Dermis blood vessel endothelial cell (primary cell): ENCODE measurements around the gene PRDM9. TPM values are rescaled to one million over a fixed set of nuclear protein-coding genes. Genes with fewer than 3 reads are reported as not detected.

Experiments used
- DNase-seq: peaks from one replicate; pipeline ENCODE4 v3.0.0; 2010
- total RNA-seq: library from RNA; depleted of rRNA; stranded (reverse); fragments of >200 nt; gene quantifications from 2 replicates; pipeline ENCODE4 v1.2.3, GENCODE V29; 2014

PRDM9 gene
- total RNA-seq, 1 donor from 2014 or later = not detected

DNA sequence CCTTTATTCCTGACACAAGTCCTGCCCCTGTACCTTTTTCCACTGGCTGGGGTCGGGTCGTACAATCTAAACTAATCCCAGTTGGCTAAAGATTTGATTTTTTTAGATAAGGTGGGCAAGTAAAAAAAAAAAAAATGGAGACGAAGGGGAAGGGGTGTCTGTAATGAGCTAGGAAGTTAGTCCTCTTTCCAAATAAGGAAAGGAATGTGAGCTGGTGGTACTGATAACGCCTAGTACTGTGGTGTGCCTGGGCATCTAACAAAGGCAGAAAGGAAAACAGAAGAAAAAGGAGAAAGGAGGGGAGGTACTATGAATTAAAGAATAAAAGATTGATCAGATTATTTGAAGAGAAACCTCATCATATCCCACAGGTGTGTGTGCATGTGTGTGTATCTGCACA lies 21.3 kb downstream of the PRDM9 start:
- DNase-seq = no peak

DNA sequence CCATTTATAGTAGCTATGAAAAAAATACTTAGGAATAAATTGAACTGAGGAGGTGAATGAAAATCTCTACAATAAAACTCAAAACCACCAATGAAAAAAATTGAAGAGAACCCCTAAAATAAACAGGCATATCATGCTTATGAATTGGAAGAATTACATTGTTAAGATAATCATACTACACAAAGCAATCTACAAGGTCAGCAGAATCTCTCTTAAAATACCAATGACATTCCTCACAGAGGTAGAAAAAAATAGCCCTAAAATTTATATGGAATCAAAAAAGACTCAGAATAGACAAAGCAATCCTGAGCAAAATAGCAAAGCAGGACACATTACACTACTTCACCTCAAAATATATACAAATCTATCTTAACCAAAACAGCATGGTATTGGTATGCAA lies 23.2 kb downstream of the PRDM9 start:
- no peak for DNase-seq

DNA sequence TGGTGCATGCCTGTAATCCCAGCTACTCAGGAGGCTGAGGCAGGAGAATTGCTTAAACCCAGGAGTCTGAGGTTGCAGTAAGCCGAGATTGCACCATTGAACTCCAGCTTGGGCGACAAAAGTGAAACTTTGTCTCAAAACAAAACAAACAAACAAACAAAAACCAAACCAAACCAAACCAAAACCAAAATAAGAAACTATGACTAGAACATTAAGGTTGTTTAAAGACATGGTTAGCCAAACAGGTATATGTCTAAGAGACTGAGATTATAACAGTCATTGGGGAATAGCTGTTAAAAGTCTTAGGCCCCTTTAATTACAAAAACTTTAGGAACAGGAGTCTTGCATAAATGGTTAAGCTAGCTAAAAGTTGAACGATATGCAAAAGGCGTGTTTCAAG lies 63.6 kb downstream of the PRDM9 start:
- no peak for DNase-seq
